Upper lobe of left lung (tissue), 4 donors: Measurements from ENCODE around the gene FGB.

Source experiments
- EP300 ChIP-seq, 4 donors: sonication (generic); formaldehyde crosslinking; IDR thresholded peaks; one replicate each; pipeline ENCODE4 v1.5.1; 2017; ENCODE audit warnings: antibody characterized with exemption in 4 of 4, control low read depth in 2 of 4
- POLR2A ChIP-seq, 4 donors: fragments of 450-650 bp; IDR thresholded peaks; one replicate each; pipeline ENCODE4 v1.5.1; 2016 to 2017; ENCODE audit warnings: antibody characterized with exemption in 4 of 4, mild to moderate bottlenecking in 2 of 4
- POLR2AphosphoS5 ChIP-seq, 2 donors: sonication (generic); formaldehyde crosslinking; IDR thresholded peaks; one replicate each; pipeline ENCODE4 v1.5.1; 2017; ENCODE audit warnings: antibody characterized with exemption in 2 of 2
- TF ChIP-seq, protein P1 (sequence below), 6 experiments: fragments of 450-650 bp in 4 of 6; fragments of 200-600 bp in 2 of 6; sonication (generic) in 2 of 6; IDR thresholded peaks; one replicate each; pipeline ENCODE4 v1.5.1; 2016 to 2019; ENCODE audit warnings: antibody characterized with exemption in 6 of 6

DNA sequence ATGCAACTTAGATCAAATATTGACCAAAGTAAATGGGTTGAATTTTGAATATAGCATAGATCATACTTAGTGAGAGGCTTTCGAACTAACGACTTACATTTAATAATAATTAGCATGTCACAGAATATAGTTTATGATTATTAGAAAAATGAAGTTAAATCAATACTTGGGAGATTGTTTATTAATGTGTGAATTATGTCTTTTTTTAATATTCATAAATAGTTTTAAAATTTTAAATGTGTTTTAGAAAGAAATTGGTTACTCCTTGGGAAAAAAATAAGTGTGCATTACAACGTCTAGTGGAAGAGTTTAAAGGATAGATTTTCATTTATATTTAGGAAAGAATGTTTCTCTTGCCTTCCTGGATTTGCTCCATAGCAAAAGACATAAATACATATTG, 20.4 kb downstream of the FGB start:
- TF ChIP-seq, protein P1, sequence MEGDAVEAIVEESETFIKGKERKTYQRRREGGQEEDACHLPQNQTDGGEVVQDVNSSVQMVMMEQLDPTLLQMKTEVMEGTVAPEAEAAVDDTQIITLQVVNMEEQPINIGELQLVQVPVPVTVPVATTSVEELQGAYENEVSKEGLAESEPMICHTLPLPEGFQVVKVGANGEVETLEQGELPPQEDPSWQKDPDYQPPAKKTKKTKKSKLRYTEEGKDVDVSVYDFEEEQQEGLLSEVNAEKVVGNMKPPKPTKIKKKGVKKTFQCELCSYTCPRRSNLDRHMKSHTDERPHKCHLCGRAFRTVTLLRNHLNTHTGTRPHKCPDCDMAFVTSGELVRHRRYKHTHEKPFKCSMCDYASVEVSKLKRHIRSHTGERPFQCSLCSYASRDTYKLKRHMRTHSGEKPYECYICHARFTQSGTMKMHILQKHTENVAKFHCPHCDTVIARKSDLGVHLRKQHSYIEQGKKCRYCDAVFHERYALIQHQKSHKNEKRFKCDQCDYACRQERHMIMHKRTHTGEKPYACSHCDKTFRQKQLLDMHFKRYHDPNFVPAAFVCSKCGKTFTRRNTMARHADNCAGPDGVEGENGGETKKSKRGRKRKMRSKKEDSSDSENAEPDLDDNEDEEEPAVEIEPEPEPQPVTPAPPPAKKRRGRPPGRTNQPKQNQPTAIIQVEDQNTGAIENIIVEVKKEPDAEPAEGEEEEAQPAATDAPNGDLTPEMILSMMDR (IDR thresholded peaks at IDR 0.05) = no peak
- TF ChIP-seq POLR2A (IDR thresholded peaks at IDR 0.05) (no peak), EP300 (IDR thresholded peaks at IDR 0.05) (no peak), POLR2AphosphoS5 (IDR thresholded peaks at IDR 0.05) (no peak)
